ENCODE results near the gene CEP95. TPM values are rescaled to one million over a fixed set of nuclear protein-coding genes. Genes with fewer than 3 reads are reported as not detected.
A peak's percentile ranks its signal among the peaks of the same experiment; 100 is the strongest.

Gene CEP95
- total RNA-seq, 3 donors from 2014 or later: 56.5 to 74.4 (median 73.2) TPM

DNA sequence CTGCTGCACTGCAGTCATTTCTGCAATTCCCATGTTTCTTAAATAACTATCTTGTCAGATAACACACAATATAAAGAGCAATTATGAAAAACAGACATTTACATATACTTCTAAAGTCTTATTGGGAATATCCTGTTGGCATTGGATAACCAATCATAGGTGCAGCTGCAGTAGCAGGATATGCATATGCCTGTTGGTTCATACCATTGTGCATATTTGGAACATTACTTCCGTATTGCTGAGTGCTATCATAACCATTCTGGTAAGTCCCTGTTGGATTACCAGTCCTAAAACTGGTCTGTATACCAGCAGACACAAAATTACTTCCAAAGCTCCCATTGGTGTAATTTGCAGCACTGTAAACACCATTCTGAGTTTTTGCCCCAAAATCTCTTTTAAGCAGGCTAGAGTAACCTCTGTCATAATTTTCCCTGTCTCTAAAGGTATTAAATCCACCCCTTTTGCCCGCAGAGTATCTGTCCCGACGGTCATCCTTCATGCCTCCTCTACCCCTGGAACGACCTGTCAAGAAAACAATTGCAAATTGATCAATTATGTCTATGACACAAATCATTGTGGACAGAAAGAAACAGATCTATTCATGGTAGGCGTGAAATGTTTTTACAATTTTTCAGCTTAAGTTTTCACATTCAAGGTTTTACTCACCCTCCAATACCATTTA lies 6.8 kb upstream of the CEP95 start:
- DNase-seq (ENCODE audit: low spot score in 2 of 2): no peak
- Histone ChIP-seq H3K27ac (no peak overlapping the region), H3K36me3 (peaks cover 25% of the 10 kb centered on the region), H3K9me3 (no peaks in the 10 kb centered on the region), H3K4me1 (peaks cover 0 to 15% of the 10 kb centered on the region in 2 donors), H3K4me3 (no peak overlapping the region), H3K27me3 (no peaks in the 10 kb centered on the region)
- intact Hi-C loops (cut with DNase I; ENCODE audit: low total_unique reads): loop anchor here (10.0 kb wide), 1 partner anchor 175 kb away; no protein-coding TSS in a partner anchor
- no peak for TF ChIP-seq POLR2A (IDR thresholded peaks at IDR 0.05)
- TF ChIP-seq POLR2AphosphoS5 (IDR thresholded peaks at IDR 0.05): no peak
- TF ChIP-seq, protein P1, sequence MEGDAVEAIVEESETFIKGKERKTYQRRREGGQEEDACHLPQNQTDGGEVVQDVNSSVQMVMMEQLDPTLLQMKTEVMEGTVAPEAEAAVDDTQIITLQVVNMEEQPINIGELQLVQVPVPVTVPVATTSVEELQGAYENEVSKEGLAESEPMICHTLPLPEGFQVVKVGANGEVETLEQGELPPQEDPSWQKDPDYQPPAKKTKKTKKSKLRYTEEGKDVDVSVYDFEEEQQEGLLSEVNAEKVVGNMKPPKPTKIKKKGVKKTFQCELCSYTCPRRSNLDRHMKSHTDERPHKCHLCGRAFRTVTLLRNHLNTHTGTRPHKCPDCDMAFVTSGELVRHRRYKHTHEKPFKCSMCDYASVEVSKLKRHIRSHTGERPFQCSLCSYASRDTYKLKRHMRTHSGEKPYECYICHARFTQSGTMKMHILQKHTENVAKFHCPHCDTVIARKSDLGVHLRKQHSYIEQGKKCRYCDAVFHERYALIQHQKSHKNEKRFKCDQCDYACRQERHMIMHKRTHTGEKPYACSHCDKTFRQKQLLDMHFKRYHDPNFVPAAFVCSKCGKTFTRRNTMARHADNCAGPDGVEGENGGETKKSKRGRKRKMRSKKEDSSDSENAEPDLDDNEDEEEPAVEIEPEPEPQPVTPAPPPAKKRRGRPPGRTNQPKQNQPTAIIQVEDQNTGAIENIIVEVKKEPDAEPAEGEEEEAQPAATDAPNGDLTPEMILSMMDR (IDR thresholded peaks at IDR 0.05): no peak

DNA sequence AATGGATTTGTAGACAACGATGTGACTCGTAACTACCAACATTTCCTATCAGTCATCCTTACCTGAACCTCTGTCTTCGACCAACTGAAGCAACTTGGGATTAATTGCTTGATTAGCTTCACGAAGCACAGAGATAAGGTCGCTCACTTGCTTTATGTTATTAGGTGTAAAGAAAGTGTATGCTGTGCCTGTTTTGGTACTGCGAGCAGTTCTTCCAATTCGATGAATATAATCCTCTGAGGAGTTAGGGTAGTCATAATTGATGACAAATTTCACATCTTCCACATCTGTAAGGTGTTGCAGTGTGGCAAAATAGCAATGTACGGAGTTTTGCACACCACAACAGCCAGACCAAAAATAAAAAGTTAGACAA lies 6.3 kb upstream of the CEP95 start:
- peaks cover 25% of the 10 kb centered on the region for H3K36me3 ChIP-seq
- intact Hi-C loops (cut with DNase I; ENCODE audit: low total_unique reads): loop anchor here (10.0 kb wide), 1 partner anchor 176 kb away; no protein-coding TSS in a partner anchor
- H3K27ac ChIP-seq: no peak overlapping the region
- DNase-seq (ENCODE audit: low spot score in 2 of 2): no peak
- H3K4me3 ChIP-seq: no peak overlapping the region
- H3K4me1 ChIP-seq: peaks cover 0 to 15% of the 10 kb centered on the region in 2 donors
- no peaks in the 10 kb centered on the region for H3K9me3 ChIP-seq
- no peaks in the 10 kb centered on the region for H3K27me3 ChIP-seq
- TF ChIP-seq, protein P1 (IDR thresholded peaks at IDR 0.05): no peak
- no peak for TF ChIP-seq POLR2AphosphoS5 (IDR thresholded peaks at IDR 0.05)
- no peak for TF ChIP-seq POLR2A (IDR thresholded peaks at IDR 0.05)

DNA sequence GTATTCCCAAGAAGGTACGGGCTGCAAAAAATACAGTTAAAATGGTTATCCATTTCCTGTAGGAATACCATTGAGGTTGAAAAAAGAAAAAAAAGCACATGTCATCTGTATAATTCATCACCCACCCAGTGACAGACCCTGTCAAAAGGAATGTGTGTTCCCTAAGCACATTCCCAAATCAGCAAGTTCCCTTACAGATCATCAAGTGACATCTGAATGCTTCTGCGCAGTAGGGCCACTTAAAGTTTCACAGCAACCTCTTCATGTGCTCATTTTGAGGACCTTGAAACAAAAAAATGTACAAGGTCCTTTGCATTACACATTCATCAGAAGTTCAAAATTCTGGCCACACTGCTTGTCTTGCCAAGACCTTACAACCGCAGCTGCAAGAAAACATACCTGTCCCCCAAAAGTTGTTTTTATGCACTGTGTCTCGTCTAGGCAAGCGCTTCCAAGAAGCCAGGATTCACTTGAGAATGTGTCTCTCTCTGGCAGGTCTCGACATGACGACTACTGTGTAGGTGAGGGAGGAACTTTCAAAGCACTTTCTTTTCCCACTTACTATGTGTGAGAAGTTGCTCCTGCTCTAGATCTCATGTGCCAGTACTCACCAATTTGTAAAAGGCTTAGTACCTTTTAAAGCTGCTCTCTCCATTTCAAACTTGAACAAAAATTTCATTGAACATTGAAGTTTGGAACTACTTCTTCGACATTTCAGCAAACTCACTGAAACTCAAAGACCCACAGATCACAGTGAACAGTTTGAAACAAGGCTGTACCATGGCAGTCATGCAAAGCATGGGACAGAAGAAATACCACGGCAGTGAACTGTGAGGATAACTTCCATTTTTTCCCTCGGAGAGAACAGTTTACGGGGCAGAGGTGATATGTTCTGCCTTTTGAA lies 5.7 kb upstream of the CEP95 start:
- intact Hi-C loops (cut with DNase I; ENCODE audit: low total_unique reads): loop anchor here (10.0 kb wide), 1 partner anchor 176 kb away; no protein-coding TSS in a partner anchor
- peak in 1 of 3 donors; percentile 13 for TF ChIP-seq POLR2AphosphoS5 (IDR thresholded peaks at IDR 0.05)
- TF ChIP-seq POLR2A (IDR thresholded peaks at IDR 0.05): no peak
- no peak overlapping the region for H3K4me3 ChIP-seq
- H3K9me3 ChIP-seq: no peaks in the 10 kb centered on the region
- DNase-seq (ENCODE audit: low spot score in 2 of 2): no peak
- peaks cover 25% of the 10 kb centered on the region for H3K36me3 ChIP-seq
- peaks cover 0 to 10% of the 10 kb centered on the region in 2 donors for H3K4me1 ChIP-seq
- H3K27ac ChIP-seq: peak overlapping the region; percentile 69 to 100
- H3K27me3 ChIP-seq: no peaks in the 10 kb centered on the region

DNA sequence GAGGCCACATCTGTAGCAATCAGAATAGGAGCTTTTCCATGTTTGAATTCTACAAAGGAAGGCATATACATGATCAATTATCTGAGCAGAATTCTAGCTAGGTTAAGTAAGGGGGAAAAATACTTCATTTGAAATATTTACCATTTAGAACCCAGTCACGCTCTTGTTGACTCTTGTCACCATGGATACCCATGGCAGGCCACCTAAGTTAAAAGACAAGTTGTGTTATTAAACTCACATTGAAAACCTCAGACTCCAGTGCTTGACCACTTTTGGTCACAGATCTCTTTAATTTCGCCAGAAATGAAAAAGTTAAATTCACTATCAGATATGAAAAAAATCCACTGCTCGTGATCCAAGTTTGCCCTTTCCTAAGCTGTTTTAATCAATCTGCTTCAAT lies 4.8 kb upstream of the CEP95 start:
- peak overlapping the region in 1 of 3 donors; percentile 8 for H3K4me3 ChIP-seq
- TF ChIP-seq, protein P1 (IDR thresholded peaks at IDR 0.05): no peak
- TF ChIP-seq POLR2AphosphoS5 (IDR thresholded peaks at IDR 0.05) (no peak), POLR2A (IDR thresholded peaks at IDR 0.05) (no peak)
- peaks cover 0 to 9% of the 10 kb centered on the region in 2 donors for H3K4me1 ChIP-seq
- H3K36me3 ChIP-seq: peaks cover 25% of the 10 kb centered on the region
- no peaks in the 10 kb centered on the region for H3K9me3 ChIP-seq
- no peaks in the 10 kb centered on the region for H3K27me3 ChIP-seq
- intact Hi-C loops (cut with DNase I; ENCODE audit: low total_unique reads): loop anchor here (10.0 kb wide), 1 partner anchor 177 kb away; no protein-coding TSS in a partner anchor
- H3K27ac ChIP-seq: peak overlapping the region; percentile 69 to 100
- DNase-seq (ENCODE audit: low spot score in 2 of 2): no peak

DNA sequence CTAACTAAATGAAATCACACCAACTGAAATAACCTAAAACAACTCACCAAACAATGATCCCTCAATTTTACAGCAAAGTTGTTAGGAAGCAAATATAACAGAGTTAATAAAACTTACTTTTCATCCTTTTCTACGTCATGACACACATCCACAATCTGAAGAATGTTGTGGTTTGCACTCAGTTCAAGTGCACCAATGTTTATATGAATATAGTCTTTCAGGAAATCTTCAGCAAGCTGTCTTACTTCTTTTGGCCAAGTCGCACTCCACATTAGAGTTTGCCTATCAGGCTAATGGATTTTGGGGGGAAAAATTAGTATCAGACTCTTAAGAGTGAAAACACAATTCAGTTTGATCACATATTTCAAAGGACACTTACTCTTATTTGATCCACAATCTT lies 4.0 kb upstream of the CEP95 start:
- Histone ChIP-seq H3K4me1 (peaks cover 0 to 9% of the 10 kb centered on the region in 2 donors), H3K36me3 (peaks cover 25% of the 10 kb centered on the region), H3K9me3 (no peaks in the 10 kb centered on the region), H3K27me3 (no peaks in the 10 kb centered on the region), H3K27ac (peak overlapping the region; percentile 69 to 100), H3K4me3 (peak overlapping the region in 2 of 3 donors; percentile 83 to 91)
- intact Hi-C loops (cut with DNase I; ENCODE audit: low total_unique reads): loop anchor here (10.0 kb wide), 1 partner anchor 178 kb away; no protein-coding TSS in a partner anchor
- no peak for DNase-seq (ENCODE audit: low spot score in 2 of 2)
- TF ChIP-seq POLR2A (IDR thresholded peaks at IDR 0.05) (no peak), POLR2AphosphoS5 (IDR thresholded peaks at IDR 0.05) (no peak)
- TF ChIP-seq, protein P1 (IDR thresholded peaks at IDR 0.05): no peak
